ENCODE data around the gene CA5A. TPM values are rescaled to one million over a fixed set of nuclear protein-coding genes. Genes with fewer than 3 reads are reported as not detected.

CA5A gene
- total RNA-seq, 4 donors from 2014 or later = not detected

- intact Hi-C loops (cut with DNase I) = no loop called here
- WGBS = 87% methylated on average over 7 of the region's 14 CpGs
- H3K27me3 ChIP-seq = peaks cover 0 to 45% (median 0%) of the 10 kb centered on the region in 4 donors
- H3K27ac ChIP-seq (replicated peaks in 1 of 4) = no peak overlapping the region
- DNase-seq (ENCODE audit: extremely low spot score) = no peak
- no peak overlapping the region for H3K4me3 ChIP-seq
- no peaks in the 10 kb centered on the region for H3K9me3 ChIP-seq
- no peaks in the 10 kb centered on the region for H3K36me3 ChIP-seq
- TF ChIP-seq CTCF (IDR thresholded peaks at IDR 0.05) (no peak), EP300 (IDR thresholded peaks at IDR 0.05) (no peak), POLR2AphosphoS5 (IDR thresholded peaks at IDR 0.05) (no peak), POLR2A (IDR thresholded peaks at IDR 0.05; ENCODE audit: low read depth) (no peak)
- H3K4me1 ChIP-seq = peaks cover 0 to 13% (median 5%) of the 10 kb centered on the region in 4 donors
Observed at GRCh38 chr16:87922250-87922871, 14.0 kb downstream of the CA5A start.

GRCh38 chr16:87921236-87921773, 15.0 kb downstream of the CA5A start:
- TF ChIP-seq CTCF (IDR thresholded peaks at IDR 0.05) (no peak), EP300 (IDR thresholded peaks at IDR 0.05) (no peak)
- H3K27ac ChIP-seq (replicated peaks in 1 of 4) = no peak overlapping the region
- H3K4me3 ChIP-seq = no peak overlapping the region
- peaks cover 0 to 35% (median 0%) of the 10 kb centered on the region in 4 donors for H3K27me3 ChIP-seq
- DNase-seq (ENCODE audit: extremely low spot score) = no peak
- no peaks in the 10 kb centered on the region for H3K36me3 ChIP-seq
- intact Hi-C loops (cut with DNase I) = no loop called here
- 86% methylated on average over 13 of the region's 13 CpGs for WGBS
- H3K9me3 ChIP-seq = no peaks in the 10 kb centered on the region
- peaks cover 0 to 13% (median 5%) of the 10 kb centered on the region in 4 donors for H3K4me1 ChIP-seq

- TF ChIP-seq CTCF (IDR thresholded peaks at IDR 0.05) (no peak), EP300 (IDR thresholded peaks at IDR 0.05) (no peak)
- H3K4me1 ChIP-seq = peaks cover 0 to 13% (median 5%) of the 10 kb centered on the region in 4 donors
- WGBS = 87% methylated on average over 10 of the region's 10 CpGs
- H3K36me3 ChIP-seq = no peaks in the 10 kb centered on the region
- DNase-seq (ENCODE audit: extremely low spot score) = no peak
- intact Hi-C loops (cut with DNase I) = no loop called here
- no peak overlapping the region for H3K27ac ChIP-seq (replicated peaks in 1 of 4)
- H3K27me3 ChIP-seq = peaks cover 0 to 21% (median 0%) of the 10 kb centered on the region in 4 donors
- H3K9me3 ChIP-seq = no peaks in the 10 kb centered on the region
- no peak overlapping the region for H3K4me3 ChIP-seq
Observed at GRCh38 chr16:87919681-87919994, 16.7 kb downstream of the CA5A start.

- H3K27me3 ChIP-seq = peaks cover 0 to 26% (median 0%) of the 10 kb centered on the region in 4 donors
- 61% methylated on average over 21 of the region's 37 CpGs for WGBS
- intact Hi-C loops (cut with DNase I) = no loop called here
- no peak overlapping the region for H3K4me3 ChIP-seq
- H3K27ac ChIP-seq (replicated peaks in 1 of 4) = no peak overlapping the region
- TF ChIP-seq POLR2A (IDR thresholded peaks at IDR 0.05; ENCODE audit: low read depth) (no peak), CTCF (IDR thresholded peaks at IDR 0.05) (no peak), EP300 (IDR thresholded peaks at IDR 0.05) (no peak), POLR2AphosphoS5 (IDR thresholded peaks at IDR 0.05) (no peak)
- no peak for DNase-seq (ENCODE audit: extremely low spot score)
- peaks cover 0 to 13% (median 5%) of the 10 kb centered on the region in 4 donors for H3K4me1 ChIP-seq
- no peaks in the 10 kb centered on the region for H3K9me3 ChIP-seq
- H3K36me3 ChIP-seq = no peaks in the 10 kb centered on the region
Observed at GRCh38 chr16:87918866-87919680, 17.3 kb downstream of the CA5A start.

Measured in esophagus muscularis mucosa (tissue), 4 donors.